SK-N-SH treated with all-trans-retinoic acid at 6 μM for 48 hours (cell line): ENCODE results near the gene PRKAR1B.
"Not testable (repeated sequence)": the region's sequence is repeated elsewhere in the genome, so short reads cannot be mapped to it uniquely, and the experiment has no call there.

Source experiments
- ATAC-seq: fragments of 200-7000 bp; cut with Tn5 transposase; 3 replicates; pipeline ENCODE4 v1.9.1; 2020; ENCODE audit warnings: mild to moderate bottlenecking, moderate library complexity
- ARNTL ChIP-seq: fragments of 450-650 bp; formaldehyde crosslinking; IDR thresholded peaks from 2 replicates; pipeline ENCODE4 v1.5.0; 2020; ENCODE audit warnings: low read depth, mild to moderate bottlenecking, moderate library complexity, borderline replicate concordance
- CREB5 ChIP-seq: fragments of 250-450 bp; sonication (Bioruptor Pico); IDR thresholded peaks from 2 replicates; pipeline ENCODE4 v1.5.1; 2020; ENCODE audit warnings: low read depth, mild to moderate bottlenecking, moderate library complexity
- CSRNP3 ChIP-seq: fragments of 250-450 bp; sonication (Bioruptor Pico); IDR thresholded peaks from 2 replicates; pipeline ENCODE4 v1.5.1; 2021; ENCODE audit warnings: mild to moderate bottlenecking, moderate library complexity
- ESRRG ChIP-seq: fragments of 250-450 bp; sonication (Bioruptor Pico); IDR thresholded peaks from 2 replicates; pipeline ENCODE4 v1.6.1; 2021; ENCODE audit warnings: mild to moderate bottlenecking
- GLIS3 ChIP-seq: fragments of 250-450 bp; sonication (Bioruptor Pico); IDR thresholded peaks from 2 replicates; pipeline ENCODE4 v1.5.0; 2020; ENCODE audit warnings: mild to moderate bottlenecking, moderate library complexity
- PATZ1 ChIP-seq: fragments of 250-450 bp; sonication (Bioruptor Pico); IDR thresholded peaks from 2 replicates; pipeline ENCODE4 v1.8.0; 2020; ENCODE audit warnings: mild to moderate bottlenecking, moderate library complexity, borderline replicate concordance
- POU6F1 ChIP-seq: fragments of 250-450 bp; sonication (Bioruptor Pico); IDR thresholded peaks from 2 replicates; pipeline ENCODE4 v1.8.0; 2021; ENCODE audit warnings: low read depth, mild to moderate bottlenecking, moderate library complexity, borderline replicate concordance
- PPARA ChIP-seq: fragments of 250-450 bp; sonication (Bioruptor Pico); IDR thresholded peaks from 2 replicates; pipeline ENCODE4 v1.5.0; 2020; ENCODE audit warnings: mild to moderate bottlenecking, borderline replicate concordance
- RARB ChIP-seq: fragments of 250-450 bp; sonication (Bioruptor Pico); IDR thresholded peaks from 2 replicates; pipeline ENCODE4 v1.8.0; 2021; ENCODE audit warnings: mild to moderate bottlenecking, moderate library complexity
- SNAI2 ChIP-seq: fragments of 250-450 bp; sonication (Bioruptor Pico); IDR thresholded peaks from 2 replicates; pipeline ENCODE4 v1.5.0; 2020; ENCODE audit warnings: mild to moderate bottlenecking, moderate library complexity
- TCF4 ChIP-seq: fragments of 250-450 bp; sonication (Bioruptor Pico); IDR thresholded peaks from 2 replicates; pipeline ENCODE4 v1.8.0; 2021; ENCODE audit warnings: mild to moderate bottlenecking, moderate library complexity, borderline replicate concordance
- TOX ChIP-seq: fragments of 250-450 bp; sonication (Bioruptor Pico); IDR thresholded peaks from 2 replicates; pipeline ENCODE4 v1.8.0; 2021; ENCODE audit warnings: mild to moderate bottlenecking, moderate library complexity, borderline replicate concordance
- TSHZ2 ChIP-seq: fragments of 250-450 bp; sonication (Bioruptor Pico); IDR thresholded peaks from 2 replicates; pipeline ENCODE4 v1.5.0; 2020; ENCODE audit warnings: mild to moderate bottlenecking, moderate library complexity
- ZC3H10 ChIP-seq: fragments of 250-450 bp; sonication (Bioruptor Pico); IDR thresholded peaks from 2 replicates; pipeline ENCODE4 v1.5.1; 2021; ENCODE audit warnings: mild to moderate bottlenecking, moderate library complexity
- ZFP3 ChIP-seq: fragments of 250-450 bp; sonication (Bioruptor Pico); IDR thresholded peaks from 2 replicates; pipeline ENCODE4 v1.5.0; 2020; ENCODE audit warnings: mild to moderate bottlenecking, moderate library complexity
- ZFP30 ChIP-seq: fragments of 450-650 bp; formaldehyde crosslinking; IDR thresholded peaks from 2 replicates; pipeline ENCODE4 v1.5.0; 2022; ENCODE audit warnings: mild to moderate bottlenecking, moderate library complexity
- ZNF565 ChIP-seq: fragments of 450-650 bp; formaldehyde crosslinking; conservative IDR thresholded peaks from 2 replicates; pipeline ENCODE4 v1.5.0; 2020; ENCODE audit warnings: low read depth, mild to moderate bottlenecking, moderate library complexity
- ZNF70 ChIP-seq: fragments of 450-650 bp; formaldehyde crosslinking; IDR thresholded peaks from 2 replicates; pipeline ENCODE4 v1.5.0; 2020; ENCODE audit warnings: mild to moderate bottlenecking, moderate library complexity
- ZNF8 ChIP-seq: fragments of 450-650 bp; formaldehyde crosslinking; IDR thresholded peaks from 2 replicates; pipeline ENCODE4 v1.5.0; 2020; ENCODE audit warnings: mild to moderate bottlenecking, moderate library complexity

Gene PRKAR1B

GRCh38 chr7:755413-755805, 28.3 kb upstream of the PRKAR1B start (continued):
- TF ChIP-seq CSRNP3 (CRISPR knock-in tag) (no peak), TOX (CRISPR knock-in tag) (no peak), ARNTL (CRISPR knock-in tag) (no peak), POU6F1 (no peak)

GRCh38 chr7:754531-755412, 27.7 kb upstream of the PRKAR1B start:
- TF ChIP-seq ARNTL (CRISPR knock-in tag) (no peak), PPARA (CRISPR knock-in tag) (no peak), ZC3H10 (CRISPR knock-in tag) (no peak), TOX (CRISPR knock-in tag) (no peak), CREB5 (CRISPR knock-in tag) (no peak), TSHZ2 (CRISPR knock-in tag) (no peak), GLIS3 (CRISPR knock-in tag) (no peak), ZNF70 (CRISPR knock-in tag) (no peak), ZFP30 (CRISPR knock-in tag) (no peak), POU6F1 (no peak)
- ATAC-seq, result no peak; the same call in 2 of the 3 replicates

GRCh38 chr7:753190-753589, 26.1 kb upstream of the PRKAR1B start:
- TF ChIP-seq GLIS3 (CRISPR knock-in tag), result no peak
- no peak for TF ChIP-seq ARNTL (CRISPR knock-in tag)
- no peak for TF ChIP-seq ZNF70 (CRISPR knock-in tag)
- TF ChIP-seq ESRRG, result no peak
- TF ChIP-seq ZFP3, result no peak
- TF ChIP-seq CSRNP3 (CRISPR knock-in tag), result no peak
- no peak for TF ChIP-seq PPARA (CRISPR knock-in tag)
- TF ChIP-seq POU6F1, result no peak
- no peak for TF ChIP-seq ZNF565 (CRISPR knock-in tag)
- TF ChIP-seq RARB (CRISPR knock-in tag), result no peak
- no peak for TF ChIP-seq ZNF8 (CRISPR knock-in tag)
- no peak for TF ChIP-seq SNAI2 (CRISPR knock-in tag)
- TF ChIP-seq TCF4 (CRISPR knock-in tag), result no peak
- TF ChIP-seq PATZ1, result no peak
- TF ChIP-seq CREB5 (CRISPR knock-in tag), result no peak
- ATAC-seq, result no peak

- ATAC-seq, result not testable (repeated sequence)
Observed at GRCh38 chr7:752256-752655, 25.2 kb upstream of the PRKAR1B start.
